VCaP (cell line): ENCODE measurements around the gene KRTDAP.

Experiments used
- H3K27ac ChIP-seq: fragments of 450-650 bp; 2 replicates; pipeline ENCODE4 v1.5.1; 2017
- TF ChIP-seq, protein P1 (sequence below): fragments of 450-650 bp; conservative IDR thresholded peaks from 2 replicates; pipeline ENCODE4 v1.5.1; 2017; ENCODE audit warnings: mild to moderate bottlenecking, moderate library complexity

KRTDAP gene

GRCh38 chr19:35511337-35511736 is 21.1 kb upstream of the KRTDAP start:
- TF ChIP-seq, protein P1, sequence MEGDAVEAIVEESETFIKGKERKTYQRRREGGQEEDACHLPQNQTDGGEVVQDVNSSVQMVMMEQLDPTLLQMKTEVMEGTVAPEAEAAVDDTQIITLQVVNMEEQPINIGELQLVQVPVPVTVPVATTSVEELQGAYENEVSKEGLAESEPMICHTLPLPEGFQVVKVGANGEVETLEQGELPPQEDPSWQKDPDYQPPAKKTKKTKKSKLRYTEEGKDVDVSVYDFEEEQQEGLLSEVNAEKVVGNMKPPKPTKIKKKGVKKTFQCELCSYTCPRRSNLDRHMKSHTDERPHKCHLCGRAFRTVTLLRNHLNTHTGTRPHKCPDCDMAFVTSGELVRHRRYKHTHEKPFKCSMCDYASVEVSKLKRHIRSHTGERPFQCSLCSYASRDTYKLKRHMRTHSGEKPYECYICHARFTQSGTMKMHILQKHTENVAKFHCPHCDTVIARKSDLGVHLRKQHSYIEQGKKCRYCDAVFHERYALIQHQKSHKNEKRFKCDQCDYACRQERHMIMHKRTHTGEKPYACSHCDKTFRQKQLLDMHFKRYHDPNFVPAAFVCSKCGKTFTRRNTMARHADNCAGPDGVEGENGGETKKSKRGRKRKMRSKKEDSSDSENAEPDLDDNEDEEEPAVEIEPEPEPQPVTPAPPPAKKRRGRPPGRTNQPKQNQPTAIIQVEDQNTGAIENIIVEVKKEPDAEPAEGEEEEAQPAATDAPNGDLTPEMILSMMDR, result no peak
- H3K27ac ChIP-seq, result no peak overlapping the region

- TF ChIP-seq, protein P1, result peak; percentile 63; the same call in 1 of the 2 replicates
Measured at GRCh38 chr19:35510626-35510964, 20.3 kb upstream of the KRTDAP start.

GRCh38 chr19:35509861-35510625 is 19.8 kb upstream of the KRTDAP start:
- peak overlapping the region; percentile 42 for H3K27ac ChIP-seq
- TF ChIP-seq, protein P1, result peak; percentile 98

More at GRCh38 chr19:35510626-35510964, 20.3 kb upstream of the KRTDAP start:
- no peak overlapping the region for H3K27ac ChIP-seq

- H3K27ac ChIP-seq, result peak overlapping the region; percentile 42
- TF ChIP-seq, protein P1, result no peak
Measured at GRCh38 chr19:35509018-35509652, 18.9 kb upstream of the KRTDAP start.

- no peak overlapping the region for H3K27ac ChIP-seq
- TF ChIP-seq, protein P1, result no peak
Measured at GRCh38 chr19:35508129-35508528, 17.9 kb upstream of the KRTDAP start.

DNA sequence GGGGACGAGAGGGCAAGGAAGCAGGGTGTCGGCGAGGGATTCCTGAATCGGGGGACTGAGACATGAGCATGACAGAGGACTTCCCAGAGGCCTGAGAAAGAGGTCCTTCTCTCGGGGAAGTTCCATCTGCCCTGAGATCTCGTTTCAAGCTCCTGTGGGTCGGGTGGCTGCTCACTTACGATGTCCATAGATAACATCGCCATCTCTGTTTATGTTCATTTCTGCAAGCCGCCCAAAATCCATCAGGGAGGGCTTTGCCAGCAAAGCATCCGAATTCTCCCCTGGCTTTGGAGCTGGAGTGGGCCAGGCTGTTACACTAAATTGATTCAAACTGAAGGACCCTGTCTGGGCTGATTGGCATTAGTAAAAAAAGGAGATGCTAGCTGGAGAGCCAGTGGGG is 17.3 kb upstream of the KRTDAP start:
- no peak overlapping the region for H3K27ac ChIP-seq
- TF ChIP-seq, protein P1, result no peak

- no peak overlapping the region for H3K27ac ChIP-seq
- TF ChIP-seq, protein P1, result no peak
Measured at GRCh38 chr19:35506011-35506410, 15.7 kb upstream of the KRTDAP start.
